ENCODE measurements around the gene NVL.

DNA sequence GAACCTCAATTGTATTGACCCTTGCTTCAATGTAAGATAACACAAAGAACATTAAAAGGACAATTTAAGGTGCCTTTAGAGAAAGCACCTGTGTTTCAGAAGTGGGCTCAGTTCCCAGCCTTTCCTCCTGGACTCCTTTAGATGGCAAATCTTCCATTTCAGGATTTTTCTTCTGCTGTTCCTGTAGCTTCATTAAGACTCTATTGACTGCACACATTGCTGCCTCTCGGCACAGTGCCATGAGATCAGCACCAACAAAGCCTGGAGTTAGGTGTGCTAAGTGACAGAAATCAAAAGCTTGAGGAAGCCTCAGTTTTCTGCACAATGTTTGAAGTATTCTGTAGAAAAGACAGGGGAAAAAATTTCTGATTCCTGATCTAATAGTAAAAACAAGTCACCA, 40.6 kb downstream of the NVL start:
- no peak for TF ChIP-seq POLR2A (IDR thresholded peaks at IDR 0.05)
- TF ChIP-seq, protein P1, sequence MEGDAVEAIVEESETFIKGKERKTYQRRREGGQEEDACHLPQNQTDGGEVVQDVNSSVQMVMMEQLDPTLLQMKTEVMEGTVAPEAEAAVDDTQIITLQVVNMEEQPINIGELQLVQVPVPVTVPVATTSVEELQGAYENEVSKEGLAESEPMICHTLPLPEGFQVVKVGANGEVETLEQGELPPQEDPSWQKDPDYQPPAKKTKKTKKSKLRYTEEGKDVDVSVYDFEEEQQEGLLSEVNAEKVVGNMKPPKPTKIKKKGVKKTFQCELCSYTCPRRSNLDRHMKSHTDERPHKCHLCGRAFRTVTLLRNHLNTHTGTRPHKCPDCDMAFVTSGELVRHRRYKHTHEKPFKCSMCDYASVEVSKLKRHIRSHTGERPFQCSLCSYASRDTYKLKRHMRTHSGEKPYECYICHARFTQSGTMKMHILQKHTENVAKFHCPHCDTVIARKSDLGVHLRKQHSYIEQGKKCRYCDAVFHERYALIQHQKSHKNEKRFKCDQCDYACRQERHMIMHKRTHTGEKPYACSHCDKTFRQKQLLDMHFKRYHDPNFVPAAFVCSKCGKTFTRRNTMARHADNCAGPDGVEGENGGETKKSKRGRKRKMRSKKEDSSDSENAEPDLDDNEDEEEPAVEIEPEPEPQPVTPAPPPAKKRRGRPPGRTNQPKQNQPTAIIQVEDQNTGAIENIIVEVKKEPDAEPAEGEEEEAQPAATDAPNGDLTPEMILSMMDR (IDR thresholded peaks at IDR 0.05 in 8 of 11, conservative IDR thresholded peaks at IDR 0.05 in 3 of 11): no peak
